Type B pancreatic cell (in vitro differentiated cells): ENCODE measurements around the gene SLC7A4. TPM values are rescaled to one million over a fixed set of nuclear protein-coding genes. Genes with fewer than 3 reads are reported as not detected.

Experiments used
- DNase-seq: peaks from one replicate; pipeline ENCODE4 v3.0.0; 2021; ENCODE audit warnings: mixed read lengths; ENCODE audit not compliant: unreplicated experiment; ENCODE audit errors: extremely low spot score
- H3K27ac Mint-ChIP-seq: 2 replicates; pipeline ENCODE4 v1.8.0; 2021; ENCODE audit warnings: mild to moderate bottlenecking, mixed read lengths
- H3K27me3 Mint-ChIP-seq: 2 replicates; pipeline ENCODE4 v1.8.0; 2021; ENCODE audit warnings: mixed read lengths
- H3K36me3 Mint-ChIP-seq: 2 replicates; pipeline ENCODE4 v1.8.0; 2021; ENCODE audit warnings: mixed read lengths
- H3K4me1 Mint-ChIP-seq: one replicate; pipeline ENCODE4 v1.8.0; 2021; ENCODE audit warnings: mixed read lengths; ENCODE audit not compliant: unreplicated experiment
- H3K4me3 Mint-ChIP-seq: 2 replicates; pipeline ENCODE4 v1.8.0; 2021; ENCODE audit warnings: mild to moderate bottlenecking, mixed read lengths
- H3K9me3 Mint-ChIP-seq: 2 replicates; pipeline ENCODE4 v1.8.0; 2021; ENCODE audit warnings: mixed read lengths
- total RNA-seq: library from RNA; stranded (reverse); gene quantifications from 2 replicates; pipeline ENCODE4 v1.2.1, GENCODE V29; 2021; ENCODE audit warnings: low replicate concordance
- TF ChIP-seq, protein P1 (sequence below): fragments of 200-600 bp; sonication (generic); conservative IDR thresholded peaks from 2 replicates; pipeline ENCODE4 v1.5.0; 2021; ENCODE audit warnings: antibody characterized with exemption, mild to moderate bottlenecking

The SLC7A4 gene
- total RNA-seq, 1 donor from 2014 or later = 3.3 TPM

DNA sequence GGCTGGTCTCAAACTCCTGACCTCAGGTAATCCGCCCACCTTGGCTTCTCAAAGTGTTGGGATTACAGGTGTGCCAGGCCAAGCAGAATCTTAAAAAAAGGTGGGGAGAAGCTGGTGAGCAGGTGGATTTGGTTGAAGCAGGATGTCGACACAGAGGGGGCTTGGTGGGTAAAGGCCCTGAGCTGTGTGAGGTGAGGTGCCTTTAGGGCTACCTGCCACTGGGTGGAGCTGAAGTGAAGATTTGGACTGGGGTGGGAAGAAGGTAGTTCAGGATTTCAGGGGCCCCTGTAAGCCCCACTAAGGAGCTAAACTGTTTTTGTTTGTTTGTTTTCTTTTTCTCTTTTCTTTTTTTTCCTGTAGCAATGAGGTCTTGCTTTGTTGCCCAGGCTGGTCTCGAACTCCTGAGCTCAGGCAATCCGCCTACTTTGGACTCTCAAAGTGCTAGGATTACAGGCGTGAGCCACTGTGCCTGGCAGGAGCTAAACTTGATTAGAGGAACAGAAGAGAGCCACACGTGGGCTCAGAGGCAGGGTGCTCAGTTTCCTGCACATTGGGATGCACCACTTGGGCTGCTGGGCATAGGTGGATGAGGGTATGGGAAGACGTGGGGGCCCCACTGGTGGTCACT is 11.4 kb downstream of the SLC7A4 start:
- Mint-ChIP-seq H3K9me3 (no peaks in the 10 kb centered on the region), H3K36me3 (no peaks in the 10 kb centered on the region), H3K27me3 (no peaks in the 10 kb centered on the region), H3K4me1 (no peaks in the 10 kb centered on the region), H3K27ac (no peak overlapping the region), H3K4me3 (no peak overlapping the region)
- TF ChIP-seq, protein P1, sequence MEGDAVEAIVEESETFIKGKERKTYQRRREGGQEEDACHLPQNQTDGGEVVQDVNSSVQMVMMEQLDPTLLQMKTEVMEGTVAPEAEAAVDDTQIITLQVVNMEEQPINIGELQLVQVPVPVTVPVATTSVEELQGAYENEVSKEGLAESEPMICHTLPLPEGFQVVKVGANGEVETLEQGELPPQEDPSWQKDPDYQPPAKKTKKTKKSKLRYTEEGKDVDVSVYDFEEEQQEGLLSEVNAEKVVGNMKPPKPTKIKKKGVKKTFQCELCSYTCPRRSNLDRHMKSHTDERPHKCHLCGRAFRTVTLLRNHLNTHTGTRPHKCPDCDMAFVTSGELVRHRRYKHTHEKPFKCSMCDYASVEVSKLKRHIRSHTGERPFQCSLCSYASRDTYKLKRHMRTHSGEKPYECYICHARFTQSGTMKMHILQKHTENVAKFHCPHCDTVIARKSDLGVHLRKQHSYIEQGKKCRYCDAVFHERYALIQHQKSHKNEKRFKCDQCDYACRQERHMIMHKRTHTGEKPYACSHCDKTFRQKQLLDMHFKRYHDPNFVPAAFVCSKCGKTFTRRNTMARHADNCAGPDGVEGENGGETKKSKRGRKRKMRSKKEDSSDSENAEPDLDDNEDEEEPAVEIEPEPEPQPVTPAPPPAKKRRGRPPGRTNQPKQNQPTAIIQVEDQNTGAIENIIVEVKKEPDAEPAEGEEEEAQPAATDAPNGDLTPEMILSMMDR = peak; percentile 58
- no peak for DNase-seq

DNA sequence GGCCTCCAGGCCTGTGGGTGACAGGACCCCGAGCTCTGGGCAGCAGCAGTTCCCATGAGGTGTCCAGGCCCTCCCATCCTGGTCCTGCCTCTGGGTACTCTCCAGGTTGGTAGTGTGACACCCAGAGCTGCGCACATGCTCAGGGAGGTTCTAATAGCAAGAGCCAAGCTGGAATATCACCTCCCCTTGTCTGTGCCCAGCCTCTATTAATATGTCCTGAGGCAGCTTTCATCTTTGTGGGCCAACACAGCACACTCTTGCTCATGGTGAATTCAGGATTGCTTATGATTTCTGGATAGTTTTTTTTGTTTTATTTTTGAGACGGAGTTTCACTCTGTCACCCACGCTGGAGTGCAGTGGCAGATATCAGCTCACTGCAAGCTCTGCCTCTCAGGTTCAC is 14.0 kb downstream of the SLC7A4 start:
- Mint-ChIP-seq H3K36me3 (no peaks in the 10 kb centered on the region), H3K4me3 (no peak overlapping the region), H3K27me3 (no peaks in the 10 kb centered on the region), H3K9me3 (no peaks in the 10 kb centered on the region), H3K4me1 (peaks cover 18% of the 10 kb centered on the region), H3K27ac (no peak overlapping the region)
- TF ChIP-seq, protein P1 = no peak
- no peak for DNase-seq

DNA sequence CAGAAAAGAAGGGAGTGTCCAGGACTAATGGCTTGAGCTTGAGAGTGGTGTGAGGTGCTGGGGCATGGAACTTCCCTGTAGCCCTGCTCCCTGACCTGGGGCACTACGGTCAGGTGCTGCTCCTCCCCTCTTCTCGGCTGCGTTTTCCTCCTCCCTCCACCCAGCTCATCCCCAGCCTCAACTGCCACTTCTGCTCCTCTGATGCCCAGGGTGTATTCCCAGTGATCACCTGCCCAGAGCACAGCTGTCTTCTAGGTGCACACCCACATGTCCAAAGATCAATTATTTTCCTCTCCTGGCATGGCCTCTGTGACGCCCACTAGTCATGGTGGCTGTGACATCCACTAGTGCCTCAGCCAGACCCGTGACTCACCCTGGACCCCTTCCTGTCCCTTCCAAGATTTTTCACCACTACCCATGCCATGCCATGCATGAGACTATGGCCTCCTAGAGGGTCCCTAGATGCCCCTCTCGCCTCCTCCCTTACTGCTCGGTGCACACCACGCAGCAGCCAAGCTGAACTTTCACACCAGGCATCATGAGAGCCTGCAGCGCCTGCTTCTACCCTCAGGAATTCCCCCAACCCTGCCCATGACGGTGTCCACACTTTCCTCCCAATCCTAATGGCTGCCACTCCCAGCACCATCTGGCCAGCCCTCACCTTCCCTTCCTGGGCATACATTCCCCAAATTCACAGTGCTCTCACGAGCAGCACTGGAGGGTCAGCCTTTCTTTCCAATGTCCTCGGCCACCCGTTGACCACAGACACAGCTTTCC is 15.5 kb downstream of the SLC7A4 start:
- Mint-ChIP-seq H3K27me3 (no peaks in the 10 kb centered on the region), H3K4me3 (peak overlapping the region; percentile 54), H3K36me3 (no peaks in the 10 kb centered on the region), H3K27ac (peak overlapping the region; percentile 27), H3K9me3 (no peaks in the 10 kb centered on the region), H3K4me1 (peaks cover 22% of the 10 kb centered on the region)
- TF ChIP-seq, protein P1 = no peak
- no peak for DNase-seq

DNA sequence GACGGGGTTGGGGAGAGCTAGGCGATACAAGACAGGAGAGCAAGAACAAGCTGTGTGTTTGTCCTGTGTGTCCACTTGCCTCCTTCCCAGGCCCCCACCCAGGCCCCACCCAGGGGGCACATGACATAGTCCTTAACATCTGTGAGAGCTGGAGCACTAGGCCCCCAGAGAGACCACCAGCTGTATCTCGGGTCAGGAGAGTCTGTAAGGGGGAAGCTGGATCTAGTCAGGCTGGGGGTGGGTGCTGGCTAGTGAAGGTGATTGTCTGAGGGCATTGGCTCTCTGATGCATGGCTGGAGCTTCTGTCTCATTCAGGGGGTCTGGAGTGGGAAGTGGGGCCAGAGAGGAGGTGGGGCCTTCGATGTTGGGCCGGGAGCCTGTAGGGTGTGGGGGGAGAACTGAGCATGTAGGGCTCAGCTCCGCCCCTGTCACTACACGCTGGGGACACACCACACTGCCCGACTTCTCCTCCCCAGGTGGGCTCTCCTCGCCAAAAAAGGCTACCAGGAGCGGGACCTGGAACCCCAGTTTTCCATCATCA is 16.8 kb downstream of the SLC7A4 start:
- DNase-seq = no peak
- Mint-ChIP-seq H3K9me3 (no peaks in the 10 kb centered on the region), H3K27ac (peak overlapping the region; percentile 80), H3K27me3 (no peaks in the 10 kb centered on the region), H3K36me3 (no peaks in the 10 kb centered on the region), H3K4me3 (peak overlapping the region; percentile 91), H3K4me1 (peaks cover 22% of the 10 kb centered on the region)
- TF ChIP-seq, protein P1 = no peak

DNA sequence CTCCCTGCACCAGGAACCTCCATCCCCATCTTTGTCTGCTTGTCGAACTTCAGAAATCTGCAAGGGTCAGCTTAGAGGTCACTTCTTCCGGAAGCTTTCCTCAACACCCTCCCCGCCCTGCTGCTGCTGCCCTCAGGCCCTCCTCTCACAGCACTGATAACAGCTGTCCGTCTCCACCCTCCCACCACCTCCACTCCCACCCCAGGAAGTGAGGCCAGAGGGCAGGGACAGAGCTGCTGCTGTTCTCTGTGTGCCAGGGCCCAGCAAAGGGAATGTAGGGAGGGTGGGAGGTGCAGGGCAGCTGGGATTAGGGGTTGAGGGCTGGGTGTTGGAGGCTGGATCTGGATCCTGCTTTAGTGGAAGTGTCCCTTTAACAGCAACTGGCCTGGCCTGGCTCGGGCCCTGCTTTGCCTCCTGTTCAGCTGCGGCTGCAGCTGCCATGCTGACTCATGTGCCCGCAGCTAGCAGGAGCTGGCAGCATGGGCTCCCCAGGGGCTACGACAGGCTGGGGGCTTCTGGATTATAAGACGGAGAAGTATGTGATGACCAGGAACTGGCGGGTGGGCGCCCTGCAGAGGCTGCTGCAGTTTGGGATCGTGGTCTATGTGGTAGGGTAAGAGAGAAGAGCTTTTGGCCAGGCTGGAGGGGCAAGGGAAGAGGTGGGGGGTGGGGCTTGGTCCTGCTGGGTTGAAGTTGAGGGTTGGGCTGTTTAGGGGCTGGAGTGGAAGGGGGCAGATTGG is 17.5 kb downstream of the SLC7A4 start, which contains the start of gene P2RX6:
Gene P2RX6 (plus strand): TSS at position 440 of the 740 bp plus-strand sequence. CDS start 10 bp downstream, at position 450.
- Mint-ChIP-seq H3K36me3 (no peaks in the 10 kb centered on the region), H3K9me3 (no peaks in the 10 kb centered on the region), H3K4me3 (peak within 1 kb of the TSS; percentile 91), H3K4me1 (peaks cover 22% of the 10 kb centered on the region), H3K27me3 (no peaks in the 10 kb centered on the region), H3K27ac (peak within 1 kb of the TSS; percentile 80)
- TF ChIP-seq, protein P1 = no peak
- peak; percentile 74 for DNase-seq
